ENCODE measurements around the gene CADM4. TPM values are rescaled to one million over a fixed set of nuclear protein-coding genes. Genes with fewer than 3 reads are reported as not detected.

The CADM4 gene
- total and polyA plus RNA-seq, 11 donors, result 4.6 to 13.2 (median 8.7) TPM

- peaks cover 6 to 40% (median 19%) of the 10 kb centered on the region in 12 donors for H3K4me1 ChIP-seq
- WGBS, 4 donors, result 79 to 87% (median 83%) methylated on average over 3 of the region's 3 CpGs
- H3K27ac ChIP-seq, result no peak overlapping the region
- intact Hi-C loops (cut with DNase I), result no loop called here
- no peaks in the 10 kb centered on the region for H3K9me3 ChIP-seq
- no peaks in the 10 kb centered on the region for H3K27me3 ChIP-seq
- H3K36me3 ChIP-seq, result peaks cover 0 to 7% (median 0%) of the 10 kb centered on the region in 9 donors
- ATAC-seq, result no peak
- DNase-seq, result no peak
- TF ChIP-seq, protein P1, sequence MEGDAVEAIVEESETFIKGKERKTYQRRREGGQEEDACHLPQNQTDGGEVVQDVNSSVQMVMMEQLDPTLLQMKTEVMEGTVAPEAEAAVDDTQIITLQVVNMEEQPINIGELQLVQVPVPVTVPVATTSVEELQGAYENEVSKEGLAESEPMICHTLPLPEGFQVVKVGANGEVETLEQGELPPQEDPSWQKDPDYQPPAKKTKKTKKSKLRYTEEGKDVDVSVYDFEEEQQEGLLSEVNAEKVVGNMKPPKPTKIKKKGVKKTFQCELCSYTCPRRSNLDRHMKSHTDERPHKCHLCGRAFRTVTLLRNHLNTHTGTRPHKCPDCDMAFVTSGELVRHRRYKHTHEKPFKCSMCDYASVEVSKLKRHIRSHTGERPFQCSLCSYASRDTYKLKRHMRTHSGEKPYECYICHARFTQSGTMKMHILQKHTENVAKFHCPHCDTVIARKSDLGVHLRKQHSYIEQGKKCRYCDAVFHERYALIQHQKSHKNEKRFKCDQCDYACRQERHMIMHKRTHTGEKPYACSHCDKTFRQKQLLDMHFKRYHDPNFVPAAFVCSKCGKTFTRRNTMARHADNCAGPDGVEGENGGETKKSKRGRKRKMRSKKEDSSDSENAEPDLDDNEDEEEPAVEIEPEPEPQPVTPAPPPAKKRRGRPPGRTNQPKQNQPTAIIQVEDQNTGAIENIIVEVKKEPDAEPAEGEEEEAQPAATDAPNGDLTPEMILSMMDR (IDR thresholded peaks at IDR 0.05), result no peak
- TF ChIP-seq POLR2A (IDR thresholded peaks at IDR 0.05), result no peak
- no peak overlapping the region for H3K4me3 ChIP-seq
These were observed 60.9 kb downstream of the CADM4 start for GRCh38 chr19:43578787-43579186.

DNA sequence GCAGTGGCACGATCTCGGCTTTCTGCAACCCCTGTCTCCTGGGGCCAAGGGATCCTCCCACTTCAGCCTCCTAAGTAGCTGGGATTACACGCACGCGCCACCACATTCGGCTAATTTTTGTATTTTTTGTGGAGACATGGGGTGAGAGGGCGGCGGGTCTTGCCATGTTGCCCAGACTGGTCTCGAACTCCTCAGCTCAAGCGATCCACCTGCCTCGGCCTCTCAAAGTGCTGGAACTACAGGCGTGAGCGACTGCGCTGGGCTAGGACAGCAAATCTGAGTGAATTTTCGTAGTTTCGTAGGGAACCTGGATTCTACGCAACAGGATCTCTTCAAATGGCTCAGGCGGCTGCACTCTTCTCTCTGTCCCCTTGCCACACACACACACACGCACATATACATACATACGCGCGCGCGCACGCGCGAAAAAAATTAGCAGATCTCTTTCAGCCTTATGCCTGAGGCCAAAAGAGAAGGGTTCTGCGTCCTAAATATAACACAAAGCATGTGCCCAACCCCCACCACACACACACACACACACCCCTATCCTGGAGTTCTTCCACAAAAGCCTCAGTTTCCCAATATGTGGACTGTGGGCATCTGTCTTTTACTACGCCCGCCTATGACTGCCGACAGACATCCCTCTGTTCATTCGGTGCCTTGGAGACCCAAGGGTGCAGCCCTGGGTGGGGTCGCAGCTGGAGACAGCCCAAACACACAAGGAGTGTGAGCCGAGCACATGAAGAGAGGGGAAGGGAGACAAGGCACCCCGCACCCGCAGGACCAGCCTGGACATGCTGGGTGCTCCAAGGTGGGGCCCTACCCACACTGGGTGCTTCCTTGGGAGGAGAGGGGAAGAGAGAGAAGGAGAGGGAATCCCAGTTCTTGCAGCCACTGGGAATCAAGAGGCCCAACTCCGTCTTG lies 63.4 kb downstream of the CADM4 start:
- DNase-seq, result no peak
- Histone ChIP-seq H3K36me3 (peaks cover 0 to 25% (median 10%) of the 10 kb centered on the region in 9 donors), H3K9me3 (no peaks in the 10 kb centered on the region), H3K27ac (peak overlapping the region in 11 of 12 donors; percentile 26 to 93 (median 61)), H3K27me3 (no peaks in the 10 kb centered on the region), H3K4me1 (peaks cover 6 to 30% (median 17%) of the 10 kb centered on the region in 12 donors), H3K4me3 (peak overlapping the region in 11 of 12 donors; percentile 57 to 96 (median 88))
- intact Hi-C loops (cut with DNase I), result loop anchor here in 8 of 10 donors (1.0 to 2.0 kb wide), 4 partner anchors 19 to 22 kb away; partner anchors contain the start of genes IRGQ (in 6 of the 8) and ZNF576 (in 6 of the 8)
- peak in 1 of 4 donors; percentile 1 for ATAC-seq
- WGBS, 4 donors, result 63 to 73% (median 68%) methylated on average over 35 to 37 of the region's 37 CpGs
- TF ChIP-seq, protein P1 (IDR thresholded peaks at IDR 0.05), result no peak
- no peak for TF ChIP-seq POLR2A (IDR thresholded peaks at IDR 0.05)

DNA sequence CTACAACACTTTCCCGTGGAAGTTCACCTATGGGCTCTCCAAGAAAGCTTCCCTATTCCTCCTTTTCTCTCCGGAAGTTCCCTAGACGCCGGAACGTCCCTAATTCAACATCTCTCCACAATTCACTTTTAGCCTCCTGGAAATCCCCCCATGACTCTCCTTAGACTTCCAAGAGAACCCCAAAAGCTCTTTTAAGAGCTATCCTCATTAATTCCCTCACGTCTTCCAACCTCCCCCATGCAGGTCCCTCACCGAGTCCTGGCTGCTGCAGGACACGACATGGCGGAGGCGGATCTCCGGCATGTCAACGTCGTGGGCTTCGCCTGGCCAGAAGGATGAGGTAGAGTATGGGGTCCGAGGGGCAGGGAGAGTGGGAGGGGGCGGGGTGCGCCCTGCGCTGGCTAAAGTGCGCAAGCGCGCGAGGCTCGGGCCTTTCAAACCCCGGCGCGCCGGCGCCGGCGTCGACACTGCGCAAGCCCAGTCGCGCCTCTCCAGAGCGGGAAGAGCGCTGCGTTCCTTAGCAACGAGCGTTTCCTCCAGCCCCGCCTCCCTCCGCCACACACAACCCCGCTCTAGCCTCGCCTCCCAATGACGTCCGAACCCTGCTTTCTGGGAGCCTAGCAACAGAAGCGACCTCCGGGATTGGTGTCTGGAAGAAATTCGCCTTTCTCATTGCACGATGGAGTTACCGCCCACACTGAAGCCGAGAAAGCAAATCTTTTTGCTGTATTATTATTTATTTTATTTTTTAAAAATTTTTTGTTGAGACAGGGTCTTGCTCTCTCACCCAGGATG lies 64.3 kb downstream of the CADM4 start, which contains the start of the genes PINLYP and XRCC1:
Gene PINLYP, plus strand, starts transcription at position 646 of the 795 bp plus-strand sequence. CDS start 1,391 bp downstream, outside the sequence.
Gene XRCC1, minus strand, starts transcription at position 372 of the 795 bp plus-strand sequence. Its CDS starts 69 bp downstream, at position 303.
- TF ChIP-seq, protein P1 (IDR thresholded peaks at IDR 0.05), result no peak
- TF ChIP-seq POLR2A (IDR thresholded peaks at IDR 0.05), result peak in 1 of 2 donors; percentile 57
- intact Hi-C loops (cut with DNase I), result loop anchor here in 7 of 10 donors (1.0 to 2.0 kb wide), 3 partner anchors 21 to 23 kb away; partner anchors contain the start of genes IRGQ (in 6 of the 7) and ZNF576 (in 6 of the 7)
- peak; percentile 99 to 100 (median 100) for ATAC-seq
- peaks cover 0 to 26% (median 11%) of the 10 kb centered on the region in 9 donors for H3K36me3 ChIP-seq
- 0% methylated on average over 49 to 51 of the region's 51 CpGs for WGBS, 4 donors
- DNase-seq, result peak; percentile 98 to 99 (median 99)
- H3K27me3 ChIP-seq, result no peaks in the 10 kb centered on the region
- H3K4me3 ChIP-seq, result peak within 1 kb of the TSS; percentile 57 to 96 (median 87)
- H3K9me3 ChIP-seq, result no peaks in the 10 kb centered on the region
- peak within 1 kb of the TSS in 11 of 12 donors; percentile 49 to 93 (median 83) for H3K27ac ChIP-seq
- peaks cover 6 to 24% (median 13%) of the 10 kb centered on the region in 12 donors for H3K4me1 ChIP-seq
